ENCODE data around the gene GBA3.

GBA3 gene

DNA sequence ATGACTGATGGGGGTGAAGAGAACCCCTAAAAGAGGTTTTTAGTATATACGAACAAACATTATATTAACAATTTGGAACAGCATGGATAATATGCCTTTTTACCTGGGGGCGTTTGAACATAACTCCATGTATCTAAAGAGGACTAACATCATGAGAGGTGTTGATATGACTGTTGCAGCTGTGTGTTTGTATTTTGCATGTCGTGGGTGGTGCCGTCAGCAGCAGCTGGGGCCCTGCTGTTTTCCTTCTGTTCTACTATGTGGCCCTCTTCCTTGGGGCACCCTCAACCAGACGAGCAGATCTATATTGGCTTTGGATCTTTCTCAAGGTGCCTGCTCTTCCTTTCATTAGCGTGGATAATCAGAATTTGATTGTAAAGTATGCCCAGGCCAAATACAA, 11.2 kb downstream of the GBA3 start:
- DNase-seq = no peak

- DNase-seq = no peak
Observed at GRCh38 chr4:22707390-22707789, 14.7 kb downstream of the GBA3 start.

DNA sequence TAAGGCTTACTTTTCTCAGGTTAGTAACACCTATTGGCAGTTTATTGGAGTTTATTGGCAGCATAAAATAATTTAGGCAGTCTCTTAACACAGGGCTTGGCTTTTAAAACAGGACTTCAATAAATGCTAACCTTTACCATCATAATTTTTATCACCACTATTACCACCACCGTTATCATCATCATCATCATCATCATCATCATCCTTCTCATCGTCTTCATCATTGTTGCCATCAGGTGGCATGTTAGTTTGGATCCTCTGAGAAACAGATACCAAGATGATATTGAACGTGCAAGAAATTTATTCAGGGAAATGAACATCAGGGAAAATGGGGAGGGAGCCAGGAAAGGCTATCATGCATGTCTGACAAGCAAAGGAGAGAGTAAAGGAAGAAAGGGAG, 16.2 kb downstream of the GBA3 start:
- no peak for DNase-seq

DNA sequence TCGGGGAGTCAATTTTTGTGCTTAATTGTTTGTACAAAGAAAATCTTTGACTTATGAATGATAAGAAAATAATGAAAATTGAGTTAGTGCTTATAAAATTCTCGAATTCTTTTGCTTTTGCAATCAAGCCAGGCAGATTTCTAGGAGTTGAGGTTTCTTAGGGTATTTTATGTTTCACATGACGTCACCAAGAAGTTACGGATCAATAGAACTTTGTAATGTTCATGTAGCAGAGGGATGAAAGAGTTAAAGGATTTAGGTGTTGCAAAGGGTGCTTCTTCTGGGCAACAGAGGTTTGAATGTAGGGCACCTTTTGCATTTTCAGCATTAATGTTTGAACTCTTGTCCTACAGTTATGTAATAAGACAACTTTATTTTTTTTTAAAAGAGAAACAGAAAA, 19.4 kb downstream of the GBA3 start:
- DNase-seq = no peak

DNA sequence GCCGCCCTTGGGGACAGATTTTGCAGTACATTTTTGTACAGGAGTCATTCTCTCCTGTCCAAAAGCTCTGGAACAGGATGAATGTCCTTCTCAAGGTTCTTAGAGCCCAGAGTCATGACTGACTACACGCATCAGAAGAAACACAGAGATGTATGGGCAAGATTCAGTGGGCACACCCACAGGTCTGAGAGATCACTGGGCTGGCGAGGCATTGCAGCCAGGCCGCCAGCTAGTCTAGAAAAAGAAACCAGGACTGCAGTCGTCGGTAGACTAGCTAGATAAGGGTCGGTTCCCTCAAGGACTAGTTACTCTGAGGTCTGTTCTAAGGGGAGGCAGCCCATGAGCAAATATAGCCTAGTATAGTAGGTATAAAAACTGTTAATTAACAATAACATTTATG, 19.8 kb downstream of the GBA3 start:
- DNase-seq = no peak

- DNase-seq = no peak
Observed at GRCh38 chr4:22713841-22714240, 21.1 kb downstream of the GBA3 start.

- no peak for DNase-seq
Observed at GRCh38 chr4:22719218-22719617, 26.5 kb downstream of the GBA3 start.

- DNase-seq = no peak
Observed at GRCh38 chr4:22720091-22720490, 27.4 kb downstream of the GBA3 start.

- no peak for DNase-seq
Observed at GRCh38 chr4:22721204-22721603, 28.5 kb downstream of the GBA3 start.

- no peak for DNase-seq
Observed at GRCh38 chr4:22730021-22730420, 37.3 kb downstream of the GBA3 start.

GRCh38 chr4:22733816-22734215, 41.1 kb downstream of the GBA3 start:
- DNase-seq = no peak

GRCh38 chr4:22736912-22737311, 44.2 kb downstream of the GBA3 start:
- DNase-seq = no peak

- DNase-seq = no peak
Observed at GRCh38 chr4:22739968-22740367, 47.2 kb downstream of the GBA3 start.

- no peak for DNase-seq
Observed at GRCh38 chr4:22741744-22742143, 49.0 kb downstream of the GBA3 start.

GRCh38 chr4:22743290-22743689, 50.6 kb downstream of the GBA3 start:
- no peak for DNase-seq

DNA sequence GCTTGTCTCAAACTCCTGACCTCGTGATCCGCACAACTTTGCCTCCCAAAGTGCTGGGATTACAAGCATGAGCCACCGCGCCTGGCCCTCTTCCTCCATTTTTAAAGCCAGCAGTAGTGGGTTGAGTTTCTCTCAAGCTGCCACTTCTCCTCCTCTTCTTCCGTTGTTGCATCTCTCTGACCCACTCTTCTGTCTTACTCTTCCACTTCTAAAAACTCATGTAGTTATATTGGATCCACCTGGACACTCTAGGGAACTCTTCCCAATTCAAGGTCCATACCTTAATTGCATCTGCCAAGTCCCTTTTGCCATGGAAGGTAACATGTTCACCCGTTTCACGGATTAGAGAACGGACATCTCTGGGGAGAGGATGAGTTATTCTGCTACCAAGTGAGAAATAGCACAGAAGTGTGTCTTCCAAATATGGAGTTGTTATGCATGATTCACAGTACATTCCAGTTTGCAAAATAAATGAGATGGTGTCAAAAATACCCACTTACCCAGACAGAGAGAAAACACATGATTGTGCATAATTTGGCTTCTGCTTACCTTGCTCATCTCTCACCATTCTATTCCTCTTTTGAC, 51.8 kb downstream of the GBA3 start:
- DNase-seq = no peak

GRCh38 chr4:22745234-22745633, 52.5 kb downstream of the GBA3 start:
- DNase-seq = no peak

DNA sequence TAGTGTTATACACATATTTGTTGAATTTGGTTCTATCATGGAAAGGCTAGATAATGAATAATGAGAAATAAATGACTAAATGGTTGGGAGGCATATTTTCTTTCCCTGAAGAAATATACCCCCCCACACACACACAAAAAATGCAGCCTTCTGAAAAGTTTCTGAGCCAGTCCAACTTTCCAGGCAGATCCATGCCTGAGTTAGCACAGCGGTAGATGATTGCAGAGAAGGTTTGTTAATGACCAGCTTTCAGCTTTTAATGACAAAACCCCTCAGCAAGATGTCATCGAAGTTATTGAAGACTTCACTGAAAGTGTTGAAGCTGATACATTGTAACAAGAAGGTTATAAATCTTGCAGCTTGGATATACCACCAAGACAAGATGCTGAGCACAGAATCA, 61.4 kb downstream of the GBA3 start:
- DNase-seq = no peak

GRCh38 chr4:22762548-22762947, 69.8 kb downstream of the GBA3 start:
- no peak for DNase-seq

- DNase-seq = no peak
Observed at GRCh38 chr4:22764183-22764582, 71.4 kb downstream of the GBA3 start.

DNA sequence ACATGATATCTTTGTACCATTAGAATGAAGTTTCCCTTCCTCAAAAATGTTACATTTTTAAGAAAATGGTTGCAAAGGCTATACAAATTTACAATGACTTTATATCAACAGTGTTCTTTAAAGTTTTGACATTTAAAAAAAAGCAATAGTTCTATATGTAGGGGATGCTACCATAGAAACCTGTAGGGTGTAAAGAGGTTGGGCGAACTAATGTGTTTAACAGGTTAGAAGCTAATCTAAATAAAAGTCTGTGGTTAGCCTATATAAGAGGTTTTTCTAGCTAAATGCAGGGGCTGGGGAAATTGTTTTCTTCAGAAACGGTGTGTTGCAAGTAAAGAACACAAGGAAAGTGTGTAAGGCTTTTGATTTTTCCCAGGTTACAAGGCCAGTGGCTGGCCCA, 73.3 kb downstream of the GBA3 start:
- DNase-seq = no peak

- no peak for DNase-seq
Observed at GRCh38 chr4:22778547-22779163, 85.9 kb downstream of the GBA3 start.

GRCh38 chr4:22780317-22780716, 87.6 kb downstream of the GBA3 start:
- no peak for DNase-seq

- no peak for DNase-seq
Observed at GRCh38 chr4:22780797-22781196, 88.1 kb downstream of the GBA3 start.

DNA sequence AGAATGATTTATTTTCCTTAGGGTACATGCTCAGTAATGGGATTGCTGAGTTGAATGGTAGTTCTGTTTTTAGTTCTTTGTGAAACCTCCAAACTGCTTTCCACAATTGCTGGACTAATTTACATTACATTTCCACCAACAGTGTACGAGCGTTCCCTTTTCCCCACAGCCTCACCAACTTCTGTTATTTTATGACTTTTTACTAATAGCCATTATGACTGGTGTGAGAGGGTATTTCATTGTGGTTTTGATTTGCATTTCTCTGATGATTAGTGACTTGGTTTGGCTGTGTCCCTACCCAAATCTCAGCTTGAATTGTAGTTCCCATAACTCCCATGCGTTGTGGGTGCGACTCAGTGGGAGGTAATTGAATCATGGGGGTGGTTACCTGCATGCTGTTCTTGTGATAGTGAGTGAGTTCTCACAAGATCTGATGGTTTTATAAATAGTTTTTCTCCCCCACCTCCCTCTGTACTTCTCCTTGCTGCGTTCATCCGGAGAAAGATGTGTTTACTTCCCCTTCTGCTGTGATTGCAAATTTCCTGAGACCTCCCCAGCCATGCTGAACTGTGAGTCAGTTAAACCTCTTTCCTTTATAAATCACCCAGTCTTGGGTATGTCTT, 95.1 kb downstream of the GBA3 start:
- no peak for DNase-seq

Measured in CD4-positive, alpha-beta T cell treated with Interferon gamma for 1 hour (primary cell).